OCI-LY7 (cell line): ENCODE results near the gene APOBEC3A. TPM values are rescaled to one million over a fixed set of nuclear protein-coding genes. Genes with fewer than 3 reads are reported as not detected.

Experiments used
- BruUV-seq: library from RNA; stranded (reverse); fragments of 400-500 nt; replicated peaks from 2 replicates; lab custom pipeline; 2021; lab: Mats Ljungman, UMichigan
- CTCF ChIA-PET: fragments of 300-600 bp; sonication (Branson Sonifier 250); formaldehyde crosslinking; loops from one replicate; lab custom pipeline; 2022; ENCODE audit warnings: antibody characterized with exemption; ENCODE audit not compliant: unreplicated experiment; lab: Charles Lee
- POLR2A ChIA-PET: fragments of 300-600 bp; sonication (Branson Sonifier 250); formaldehyde crosslinking; loops from one replicate; lab custom pipeline; 2022; ENCODE audit warnings: antibody characterized with exemption; lab: Charles Lee
- DNase-seq: peaks from one replicate; pipeline ENCODE4 v3.0.0-alpha.2; 2015; ENCODE audit warnings: low spot score
- H2AFZ ChIP-seq: fragments of 200-600 bp; sonication (generic), shearing (Covaris generic); 2 replicates; pipeline ENCODE4 v1.6.1; 2014; ENCODE audit warnings: mild to moderate bottlenecking, antibody characterized with exemption, low read length, moderate library complexity
- H3K27ac ChIP-seq: fragments of 200-600 bp; sonication (generic); 2 replicates; pipeline ENCODE4 v1.5.1; 2014; ENCODE audit warnings: mixed run types, low read depth, mild to moderate bottlenecking, moderate library complexity, low read length, inconsistent platforms; ENCODE audit not compliant: poor library complexity, severe bottlenecking
- H3K36me3 ChIP-seq: fragments of 200-600 bp; sonication (generic); 2 replicates; pipeline ENCODE4 v1.6.1; 2014; ENCODE audit warnings: mild to moderate bottlenecking, antibody characterized with exemption, low read length, moderate library complexity, mixed read lengths; ENCODE audit not compliant: insufficient read depth
- H3K4me1 ChIP-seq: fragments of 200-600 bp; sonication (generic); 2 replicates; pipeline ENCODE4 v1.5.1; 2014; ENCODE audit warnings: mild to moderate bottlenecking, low read length; ENCODE audit not compliant: insufficient read depth, poor library complexity, severe bottlenecking
- H3K4me2 ChIP-seq: fragments of 200-600 bp; sonication (generic); 2 replicates; pipeline ENCODE4 v1.6.1; 2014; ENCODE audit warnings: mild to moderate bottlenecking, low read length
- H3K4me3 ChIP-seq: fragments of 200-600 bp; sonication (generic); 2 replicates; pipeline ENCODE4 v1.5.1; 2014; ENCODE audit warnings: mild to moderate bottlenecking, low read depth, low read length; ENCODE audit not compliant: poor library complexity, severe bottlenecking
- H3K79me2 ChIP-seq: fragments of 200-600 bp; sonication (generic); 2 replicates; pipeline ENCODE4 v1.6.1; 2016; ENCODE audit warnings: low read depth, mild to moderate bottlenecking, low read length, moderate library complexity, mixed read lengths; ENCODE audit not compliant: insufficient read depth
- H3K9me2 ChIP-seq: fragments of 200-600 bp; sonication (generic); 2 replicates; pipeline ENCODE4 v1.6.1; 2016; ENCODE audit warnings: mild to moderate bottlenecking, low read length, mixed read lengths; ENCODE audit not compliant: insufficient read depth
- H3K9me3 ChIP-seq: fragments of 200-600 bp; sonication (generic); 2 replicates; pipeline ENCODE4 v1.6.1; 2014; ENCODE audit warnings: mild to moderate bottlenecking, mixed run types, low read length, mixed read lengths
- H4K20me1 ChIP-seq: fragments of 200-600 bp; sonication (generic); 2 replicates; pipeline ENCODE4 v1.6.1; 2014; ENCODE audit warnings: mild to moderate bottlenecking, antibody characterized with exemption, low read length, moderate library complexity, mixed read lengths; ENCODE audit not compliant: insufficient read depth
- CTCF ChIP-seq: fragments of 200-600 bp; sonication (generic); conservative IDR thresholded peaks from 2 replicates; pipeline ENCODE4 v1.5.1; 2014; ENCODE audit warnings: mild to moderate bottlenecking, antibody characterized with exemption, low read length, moderate library complexity, mixed read lengths
- EZH2phosphoT487 ChIP-seq: fragments of 200-600 bp; sonication (generic); IDR thresholded peaks from 2 replicates; pipeline ENCODE4 v1.6.1; 2018; ENCODE audit warnings: low read depth, borderline replicate concordance, mild to moderate bottlenecking, mixed run types, antibody characterized with exemption, low read length, moderate library complexity, mixed read lengths
- intact Hi-C: fragments of 100-400 bp; cut with micrococcal nuclease; formaldehyde crosslinking; loops from one replicate; pipeline ENCODE4 v1.10.0; 2022; ENCODE audit not compliant: unreplicated experiment
- total RNA-seq, 2 experiments: library from RNA; depleted of rRNA in 1 of 2; stranded (reverse); fragments of >200 nt in 1 of 2; shearing (Covaris generic) in 1 of 2; gene quantifications; 2 replicates each; pipeline ENCODE4 v1.2.3, GENCODE V29; 2014 to 2022

Gene APOBEC3A
- total RNA-seq, 2 experiments from 2014 or later, result not detected

- POLR2A ChIA-PET, result interaction anchor here (0.5 kb wide), 1 partner anchor 41 kb away, joined by 3 read pairs; no protein-coding TSS in a partner anchor
Observed at GRCh38 chr22:38972558-38972957, 15.1 kb downstream of the APOBEC3A start.

GRCh38 chr22:38973289-38974169, 16.1 kb downstream of the APOBEC3A start:
- H3K9me3 ChIP-seq, result no peaks in the 10 kb centered on the region
- no peaks in the 10 kb centered on the region for H3K36me3 ChIP-seq
- CTCF ChIA-PET, result interaction anchor here (0.6 to 1.0 kb wide), 2 partner anchors 30 to 91 kb away, joined by 3 to 4 read pairs; no protein-coding TSS in a partner anchor
- no peaks in the 10 kb centered on the region for H4K20me1 ChIP-seq
- H3K27ac ChIP-seq, result no peak overlapping the region
- TF ChIP-seq CTCF (peak; percentile 91), EZH2phosphoT487 (no peak)
- no peaks in the 10 kb centered on the region for H3K79me2 ChIP-seq
- peak; percentile 75 for DNase-seq
- BruUV-seq, result no TSS peak
- no peaks in the 10 kb centered on the region for H3K9me2 ChIP-seq
- H3K4me1 ChIP-seq, result peaks cover 6% of the 10 kb centered on the region
- POLR2A ChIA-PET, result interaction anchor here (0.6 kb wide), 3 partner anchors 102 to 649 kb away, joined by 3 to 4 read pairs (median 3); no protein-coding TSS in a partner anchor
- intact Hi-C loops, result loop anchor here (1.0 to 2.0 kb wide), 3 partner anchors 30 to 149 kb away; no protein-coding TSS in a partner anchor
- H3K4me3 ChIP-seq, result no peak overlapping the region
- H3K4me2 ChIP-seq, result peak overlapping the region; percentile 25; the same call in 1 of the 2 replicates
- peak overlapping the region; percentile 19; the same call in 1 of the 2 replicates for H2AFZ ChIP-seq

More at GRCh38 chr22:38972558-38972957, 15.1 kb downstream of the APOBEC3A start:
- CTCF ChIA-PET, result no interaction called here
- intact Hi-C loops, result loop anchor here (2.0 kb wide), 1 partner anchor 102 kb away; no protein-coding TSS in a partner anchor
- TF ChIP-seq EZH2phosphoT487 (no peak), CTCF (no peak)
- no peaks in the 10 kb centered on the region for H3K9me3 ChIP-seq
- no peak overlapping the region for H3K4me3 ChIP-seq
- H3K4me1 ChIP-seq, result peaks cover 6% of the 10 kb centered on the region
- no peaks in the 10 kb centered on the region for H3K9me2 ChIP-seq
- no peak overlapping the region for H2AFZ ChIP-seq
- H3K4me2 ChIP-seq, result no peak overlapping the region
- H4K20me1 ChIP-seq, result no peaks in the 10 kb centered on the region
- H3K36me3 ChIP-seq, result no peaks in the 10 kb centered on the region
- no peak overlapping the region for H3K27ac ChIP-seq
- no peak for DNase-seq
- H3K79me2 ChIP-seq, result no peaks in the 10 kb centered on the region
- no TSS peak for BruUV-seq
